Naive B cell (primary cell): ENCODE data around the gene TINAGL1. TPM values are rescaled to one million over a fixed set of nuclear protein-coding genes. Genes with fewer than 3 reads are reported as not detected.
A peak's percentile ranks its signal among the peaks of the same experiment; 100 is the strongest.

Experiments used
- ATAC-seq, 2 donors: fragments of 150-1000 bp; cut with Tn5 transposase; 2 replicates each; pipeline ENCODE4 v1.10.0; 2021; ENCODE audit warnings: low read depth in 2 of 2, mild to moderate bottlenecking in 2 of 2, moderate library complexity in 2 of 2
- DNase-seq: peaks from one replicate; pipeline ENCODE4 v3.0.0; 2022
- H3K27ac Mint-ChIP-seq, 6 donors: one replicate each; pipeline ENCODE4 v1.8.0; 2020 to 2022; ENCODE audit warnings: mild to moderate bottlenecking in 6 of 6, mixed read lengths in 6 of 6, moderate library complexity in 5 of 6, inconsistent platforms in 2 of 6
- H3K27me3 Mint-ChIP-seq, 3 donors: one replicate each; pipeline ENCODE4 v1.8.0; 2021 to 2022; ENCODE audit warnings: mixed read lengths in 3 of 3, mild to moderate bottlenecking in 1 of 3
- H3K36me3 Mint-ChIP-seq, 2 donors: one replicate each; pipeline ENCODE4 v1.8.0; 2020 to 2022; ENCODE audit warnings: mixed read lengths in 2 of 2, inconsistent platforms in 1 of 2, mild to moderate bottlenecking in 1 of 2
- H3K4me1 Mint-ChIP-seq, 3 donors: one replicate each; pipeline ENCODE4 v1.8.0; 2020 to 2022; ENCODE audit warnings: mixed read lengths in 3 of 3, inconsistent platforms in 1 of 3, mild to moderate bottlenecking in 1 of 3, moderate library complexity in 1 of 3
- H3K4me3 Mint-ChIP-seq, 8 donors: one replicate each; pipeline ENCODE4 v1.8.0; 2020 to 2022; ENCODE audit warnings: mild to moderate bottlenecking in 8 of 8, mixed read lengths in 8 of 8, moderate library complexity in 8 of 8, inconsistent platforms in 2 of 8
- H3K9me3 Mint-ChIP-seq, 7 donors: one replicate each; pipeline ENCODE4 v1.8.0; 2020 to 2022; ENCODE audit warnings: mixed read lengths in 7 of 7, mild to moderate bottlenecking in 5 of 7, inconsistent platforms in 2 of 7, moderate library complexity in 1 of 7
- polyA plus RNA-seq, 6 donors: library from polyadenylated mRNA; unstranded; fragments of 300-500 nt; fragmentation: Illumina TruSeq; gene quantifications; one replicate each; pipeline ENCODE4 v1.2.3, GENCODE V29; 2021; ENCODE audit warnings: low read depth in 6 of 6

The TINAGL1 gene
- polyA plus RNA-seq, 6 donors from 2014 or later = not detected

DNA sequence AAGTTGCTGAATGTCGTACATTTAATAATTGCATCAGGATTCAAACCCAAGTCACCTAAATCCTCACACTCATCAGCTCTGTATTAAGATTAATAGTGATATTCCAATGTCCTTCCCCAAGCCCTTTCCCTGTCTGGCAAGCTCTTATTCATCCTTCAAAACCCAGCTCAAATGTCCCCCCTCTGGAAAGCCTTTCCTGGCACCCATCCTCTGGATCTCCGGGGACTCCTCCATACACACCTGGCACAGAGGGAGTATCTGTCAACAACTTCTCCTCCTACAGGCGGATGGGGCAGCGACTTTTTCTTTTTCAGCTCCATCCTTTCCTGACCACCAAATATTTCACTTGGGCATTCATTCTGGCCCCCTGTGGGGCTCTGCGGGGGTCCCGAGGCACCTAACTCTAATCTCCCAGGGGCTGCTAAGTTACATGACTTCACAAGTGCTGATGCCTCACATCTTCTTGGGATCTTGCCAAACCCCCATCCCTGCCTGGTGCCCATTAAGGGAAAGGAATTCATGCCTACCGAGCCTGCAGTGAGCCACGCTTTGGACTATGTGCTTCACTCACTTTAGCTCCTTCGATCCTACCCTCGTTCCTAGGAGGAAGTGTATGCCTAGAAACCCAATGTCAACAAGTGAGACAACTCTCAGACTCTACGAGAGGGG, 15.2 kb downstream of the TINAGL1 start:
- H3K9me3 Mint-ChIP-seq = no peaks in the 10 kb centered on the region

DNA sequence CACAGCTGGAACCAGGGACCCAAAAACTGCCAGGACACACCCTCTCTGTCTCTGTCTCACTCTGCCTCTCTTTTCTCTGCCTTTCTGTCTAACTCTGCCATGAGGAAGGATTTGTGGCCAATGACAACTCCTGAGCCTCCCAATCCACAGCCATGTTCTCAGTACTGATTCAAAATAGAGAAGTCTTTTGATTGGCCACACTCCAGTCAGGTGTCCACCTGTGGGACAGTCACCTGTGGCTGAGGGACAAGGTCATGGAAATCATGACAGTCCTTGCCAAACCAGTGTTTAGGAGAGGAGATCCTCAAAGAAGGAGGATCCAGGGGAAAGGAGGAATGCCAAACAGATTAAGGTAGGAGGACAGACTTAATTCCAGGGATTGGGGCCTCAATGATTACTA, 15.8 kb downstream of the TINAGL1 start:
- Mint-ChIP-seq H3K27ac (no peak overlapping the region), H3K36me3 (no peaks in the 10 kb centered on the region), H3K4me1 (peaks cover 0 to 21% (median 12%) of the 10 kb centered on the region in 3 donors), H3K27me3 (peaks cover 8 to 37% (median 19%) of the 10 kb centered on the region in 3 donors), H3K9me3 (no peaks in the 10 kb centered on the region), H3K4me3 (no peak overlapping the region)
- DNase-seq (no peak), ATAC-seq (no peak)

More for the DNA sequence above, 15.2 kb downstream of the TINAGL1 start:
- no peaks in the 10 kb centered on the region for H3K36me3 Mint-ChIP-seq
- peaks cover 0 to 18% (median 11%) of the 10 kb centered on the region in 3 donors for H3K4me1 Mint-ChIP-seq
- H3K27me3 Mint-ChIP-seq = peaks cover 8 to 38% (median 19%) of the 10 kb centered on the region in 3 donors
- DNase-seq (no peak), ATAC-seq (no peak)
- peak overlapping the region in 1 of 6 donors; percentile 61 for H3K27ac Mint-ChIP-seq
- H3K4me3 Mint-ChIP-seq = no peak overlapping the region

DNA sequence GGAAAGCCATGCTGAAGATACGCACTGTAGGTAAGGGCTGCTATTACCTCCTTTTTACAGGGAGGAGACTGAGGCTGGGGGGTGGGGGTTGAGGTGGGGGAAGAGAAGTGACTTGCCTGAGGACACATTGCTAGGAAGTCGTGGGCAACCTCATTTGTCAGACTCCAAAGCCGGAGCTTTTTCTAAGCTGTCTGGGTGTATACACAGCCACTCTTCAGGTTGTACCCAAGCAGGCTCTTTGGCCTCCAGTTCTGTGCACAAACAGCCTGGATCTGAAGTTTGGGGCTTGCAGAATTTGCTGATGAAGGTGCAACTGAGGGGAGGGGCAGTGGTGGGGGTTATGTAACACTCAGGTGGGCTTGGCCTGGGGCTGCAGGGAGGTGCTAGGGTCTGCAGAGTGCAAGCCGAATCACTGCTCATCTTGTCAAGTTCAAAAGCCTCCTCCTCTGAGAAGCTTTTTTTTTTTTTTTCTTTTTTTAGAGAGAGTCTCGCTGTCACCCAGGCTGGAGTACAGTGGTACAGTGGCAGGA, 16.9 kb downstream of the TINAGL1 start:
- Mint-ChIP-seq H3K27me3 (peaks cover 3 to 30% (median 12%) of the 10 kb centered on the region in 3 donors), H3K9me3 (no peaks in the 10 kb centered on the region), H3K4me3 (peak overlapping the region in 1 of 8 donors; percentile 50), H3K36me3 (no peaks in the 10 kb centered on the region), H3K4me1 (peaks cover 0 to 15% (median 8%) of the 10 kb centered on the region in 3 donors), H3K27ac (no peak overlapping the region)
- DNase-seq = no peak
- no peak for ATAC-seq

DNA sequence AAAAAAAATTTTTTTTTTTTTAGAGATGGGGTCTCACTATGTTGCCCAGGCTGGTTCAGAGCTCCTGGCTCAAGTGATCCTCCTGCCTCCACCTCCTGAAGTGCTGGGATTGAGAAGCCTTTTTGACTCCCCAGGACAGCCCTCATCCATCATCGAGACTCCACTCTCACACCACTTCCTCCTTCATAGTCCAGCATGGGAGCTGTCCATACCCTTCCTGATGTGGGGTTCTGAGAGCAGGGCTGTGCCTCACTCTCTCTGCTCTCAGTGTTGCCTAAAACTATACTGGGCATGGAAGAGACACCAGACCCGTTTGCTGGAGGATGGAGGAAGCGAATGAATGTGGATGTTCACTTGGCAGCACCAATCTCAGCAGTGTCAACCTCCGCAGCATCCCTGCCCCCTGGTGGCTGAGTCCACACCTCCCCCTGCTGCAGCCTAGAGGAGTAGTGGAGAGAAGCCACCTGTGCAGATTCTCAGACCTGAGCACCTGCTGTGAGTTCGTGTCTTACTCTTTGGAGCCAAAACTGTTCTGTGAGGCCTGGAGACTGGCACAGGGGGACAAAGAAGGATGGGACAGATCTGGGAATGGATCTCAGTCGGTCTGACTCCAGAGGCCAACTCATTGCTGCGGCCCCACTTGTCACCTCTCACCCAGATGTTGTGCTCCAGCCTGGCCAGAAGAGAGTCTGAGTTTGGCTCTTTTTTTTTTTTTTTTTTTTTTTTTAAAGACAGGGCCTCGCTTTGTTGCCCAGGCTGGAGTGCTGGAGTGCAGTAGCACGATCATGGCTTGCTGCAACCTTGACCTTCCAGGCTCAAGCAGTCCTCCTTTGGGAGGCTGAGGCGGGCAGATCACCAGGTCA, 17.7 kb downstream of the TINAGL1 start:
- Mint-ChIP-seq H3K27ac (peak overlapping the region in 1 of 6 donors; percentile 52), H3K27me3 (peaks cover 0 to 26% (median 10%) of the 10 kb centered on the region in 3 donors), H3K9me3 (no peaks in the 10 kb centered on the region)

DNA sequence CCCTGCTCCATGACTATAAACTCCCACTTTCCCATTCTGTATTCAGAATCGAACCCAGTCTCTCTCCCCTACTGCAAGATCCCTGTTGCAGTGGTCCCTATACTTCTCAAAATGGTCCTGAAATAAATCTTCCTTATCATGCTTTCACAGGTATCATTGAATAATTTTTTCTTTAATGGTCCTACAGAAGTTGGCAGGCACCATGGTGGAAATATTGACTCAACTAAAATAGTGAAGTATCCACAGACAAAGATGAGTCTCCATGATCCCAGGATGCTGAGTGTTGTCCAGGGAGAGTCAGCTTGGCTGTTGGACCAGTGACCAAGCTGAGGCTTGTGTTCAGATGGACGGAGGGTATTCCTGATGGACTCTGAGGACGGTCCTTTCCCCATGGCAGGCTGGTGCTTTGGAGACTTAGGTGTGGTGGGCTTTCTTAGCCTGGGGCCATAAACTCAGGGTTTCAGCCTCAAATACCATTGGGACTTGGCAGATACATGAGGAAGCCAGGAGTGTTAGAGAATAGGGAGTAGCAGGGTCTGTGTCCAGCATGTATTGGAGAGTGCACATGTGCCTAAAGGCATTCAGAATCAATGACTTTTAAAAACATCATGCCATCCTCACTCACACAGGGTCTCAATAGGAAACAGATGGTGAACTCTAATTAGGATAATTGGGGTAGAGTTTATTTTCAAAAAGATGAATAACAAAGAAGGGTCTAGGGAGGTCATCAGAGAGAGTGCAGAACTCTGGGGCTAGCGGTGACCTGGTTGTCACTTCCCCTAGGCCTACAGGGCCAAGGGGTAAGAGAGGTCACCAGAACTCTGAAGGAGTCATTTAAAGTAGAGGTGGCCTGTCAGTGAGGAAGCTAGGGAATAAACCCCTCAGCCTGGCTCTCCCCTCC, 19.8 kb downstream of the TINAGL1 start:
- Mint-ChIP-seq H3K4me3 (peak overlapping the region in 1 of 8 donors; percentile 20), H3K4me1 (peaks cover 0 to 10% (median 4%) of the 10 kb centered on the region in 3 donors), H3K36me3 (no peaks in the 10 kb centered on the region), H3K27me3 (peaks cover 0 to 11% (median 9%) of the 10 kb centered on the region in 3 donors), H3K27ac (peak overlapping the region in 3 of 6 donors; percentile 19 to 33 (median 26)), H3K9me3 (no peaks in the 10 kb centered on the region)
- peak in 1 of 2 donors; percentile 16 for ATAC-seq
- no peak for DNase-seq

More for the DNA sequence above, 17.7 kb downstream of the TINAGL1 start:
- DNase-seq = peak; percentile 66
- Mint-ChIP-seq H3K4me3 (no peak overlapping the region), H3K36me3 (no peaks in the 10 kb centered on the region), H3K4me1 (peaks cover 0 to 15% (median 8%) of the 10 kb centered on the region in 3 donors)
- ATAC-seq = peak; percentile 93 to 96

DNA sequence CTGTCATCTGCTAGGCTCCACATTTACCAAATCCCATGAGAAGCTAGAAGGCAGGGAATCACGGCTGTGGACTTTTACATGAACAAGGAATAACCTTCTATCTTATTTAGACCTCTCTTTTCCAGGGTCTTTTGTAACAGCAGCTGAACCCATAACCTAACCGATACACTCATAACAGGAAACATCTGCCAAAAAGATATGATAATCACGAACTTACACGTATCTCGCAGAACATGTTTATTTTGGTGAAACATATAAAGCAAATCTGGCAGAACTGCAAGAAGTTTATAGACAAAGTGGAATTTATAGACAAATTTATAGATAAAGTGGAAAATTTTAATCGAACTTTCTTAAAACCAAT, 20.4 kb downstream of the TINAGL1 start:
- DNase-seq (no peak), ATAC-seq (no peak)
- H3K4me1 Mint-ChIP-seq = peaks cover 0 to 10% (median 4%) of the 10 kb centered on the region in 3 donors
- peak overlapping the region in 1 of 6 donors; percentile 33 for H3K27ac Mint-ChIP-seq
- H3K36me3 Mint-ChIP-seq = no peaks in the 10 kb centered on the region
- H3K4me3 Mint-ChIP-seq = peak overlapping the region in 1 of 8 donors; percentile 20
- no peaks in the 10 kb centered on the region for H3K9me3 Mint-ChIP-seq
- peaks cover 0 to 6% (median 2%) of the 10 kb centered on the region in 3 donors for H3K27me3 Mint-ChIP-seq

DNA sequence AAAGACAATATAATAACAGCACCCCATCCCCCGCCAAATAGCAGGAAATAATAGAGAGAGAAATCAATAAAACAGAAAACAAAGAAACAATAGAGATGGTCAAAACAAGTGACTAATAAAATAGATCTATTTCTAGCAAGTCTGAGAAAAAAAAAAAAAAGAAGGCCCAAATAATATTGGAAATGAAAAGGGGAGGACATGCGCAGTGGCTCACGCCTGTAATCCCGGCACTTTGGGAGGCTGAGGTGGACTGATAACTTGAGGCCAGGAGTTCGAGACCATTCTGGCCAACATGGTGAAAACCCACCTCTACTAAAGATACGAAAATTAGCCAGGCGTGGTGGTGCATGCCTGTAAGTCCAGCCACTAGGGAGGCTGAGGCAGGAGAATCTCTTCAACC, 22.7 kb downstream of the TINAGL1 start:
- Mint-ChIP-seq H3K4me1 (peaks cover 0 to 10% (median 4%) of the 10 kb centered on the region in 3 donors), H3K4me3 (no peak overlapping the region), H3K9me3 (peaks cover 0 to 2% (median 0%) of the 10 kb centered on the region in 7 donors), H3K36me3 (no peaks in the 10 kb centered on the region), H3K27ac (peak overlapping the region in 1 of 6 donors; percentile 77), H3K27me3 (no peaks in the 10 kb centered on the region)
- DNase-seq (no peak), ATAC-seq (no peak)

DNA sequence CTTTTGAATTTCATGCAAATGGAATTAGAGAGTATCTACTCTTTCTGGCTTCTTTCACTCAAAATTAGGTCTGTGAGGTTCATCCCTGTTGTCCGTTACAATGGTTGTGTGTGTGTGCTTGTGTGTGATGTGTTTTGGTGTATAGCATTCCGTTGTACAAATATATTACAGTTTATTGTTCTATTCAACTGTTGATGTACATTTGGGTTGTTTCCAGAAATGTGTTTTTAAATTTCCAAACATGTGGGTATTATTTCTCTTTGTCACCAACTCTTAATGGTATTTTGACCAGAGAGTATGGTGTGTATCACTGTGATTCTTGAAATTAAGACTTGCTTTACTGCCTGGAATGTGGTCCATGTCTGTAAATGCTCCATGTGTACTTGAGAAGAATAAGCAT, 24.3 kb downstream of the TINAGL1 start:
- ATAC-seq = no peak
- DNase-seq = no peak
- Mint-ChIP-seq H3K9me3 (peaks cover 0 to 2% (median under 1%) of the 10 kb centered on the region in 7 donors), H3K27ac (no peak overlapping the region), H3K4me3 (no peak overlapping the region), H3K27me3 (no peaks in the 10 kb centered on the region), H3K36me3 (no peaks in the 10 kb centered on the region), H3K4me1 (peaks cover 0 to 10% (median 4%) of the 10 kb centered on the region in 3 donors)

DNA sequence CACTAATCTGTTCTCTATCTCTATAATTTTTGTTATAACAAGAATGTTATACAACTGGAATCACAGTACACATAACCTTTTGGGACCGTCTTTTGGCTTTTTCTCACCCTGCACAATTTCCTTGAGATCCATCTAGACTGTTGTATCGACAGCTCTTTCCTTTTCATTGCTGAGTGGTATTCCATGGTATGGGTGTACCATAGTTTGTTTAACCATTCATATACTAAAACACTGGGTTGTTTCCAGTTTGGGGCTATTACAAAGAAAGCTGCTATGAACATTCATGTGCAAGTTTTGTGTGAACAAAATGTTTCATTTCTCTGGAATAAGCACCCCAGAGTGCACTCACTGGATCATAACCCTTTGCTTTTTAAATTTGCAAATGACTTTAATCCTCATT, 25.8 kb downstream of the TINAGL1 start:
- H3K36me3 Mint-ChIP-seq = no peaks in the 10 kb centered on the region
- ATAC-seq (no peak), DNase-seq (no peak)
- H3K27ac Mint-ChIP-seq = no peak overlapping the region
- peaks cover 4 to 10% (median 9%) of the 10 kb centered on the region in 3 donors for H3K4me1 Mint-ChIP-seq
- no peak overlapping the region for H3K4me3 Mint-ChIP-seq
- peaks cover 0 to 2% (median 1%) of the 10 kb centered on the region in 7 donors for H3K9me3 Mint-ChIP-seq
- H3K27me3 Mint-ChIP-seq = no peaks in the 10 kb centered on the region

DNA sequence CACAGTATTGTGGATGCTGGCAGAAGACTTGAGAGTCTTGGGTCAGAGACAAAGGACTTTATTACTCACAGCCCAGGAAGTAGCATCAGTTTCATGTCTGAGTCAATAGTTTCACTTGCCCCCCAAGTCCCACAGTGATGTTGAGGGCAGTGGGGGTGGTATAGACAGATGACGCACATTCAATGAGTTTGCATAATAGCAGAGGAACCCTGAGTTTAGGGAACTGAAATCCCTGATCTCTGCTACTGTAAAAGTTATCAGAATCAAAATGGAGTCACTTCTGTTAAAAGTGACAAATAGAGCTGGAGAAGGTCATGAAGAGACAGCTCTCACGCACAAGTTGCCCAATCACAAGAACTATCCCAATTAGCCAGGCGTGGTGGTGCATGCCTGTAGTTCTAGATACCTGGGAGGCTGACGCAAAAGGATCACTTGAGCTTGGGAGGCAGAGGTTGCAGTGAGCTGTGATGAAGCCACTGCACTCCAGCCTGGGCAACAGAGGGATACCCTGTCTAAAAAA, 29.7 kb downstream of the TINAGL1 start:
- H3K27me3 Mint-ChIP-seq = no peaks in the 10 kb centered on the region
- peaks cover 0 to 2% (median 1%) of the 10 kb centered on the region in 7 donors for H3K9me3 Mint-ChIP-seq
- ATAC-seq (peak; percentile 98 to 99), DNase-seq (peak; percentile 64)
- peaks cover 4 to 10% (median 9%) of the 10 kb centered on the region in 3 donors for H3K4me1 Mint-ChIP-seq
- H3K27ac Mint-ChIP-seq = peak overlapping the region in 4 of 6 donors; percentile 13 to 90 (median 50)
- no peaks in the 10 kb centered on the region for H3K36me3 Mint-ChIP-seq
- no peak overlapping the region for H3K4me3 Mint-ChIP-seq

DNA sequence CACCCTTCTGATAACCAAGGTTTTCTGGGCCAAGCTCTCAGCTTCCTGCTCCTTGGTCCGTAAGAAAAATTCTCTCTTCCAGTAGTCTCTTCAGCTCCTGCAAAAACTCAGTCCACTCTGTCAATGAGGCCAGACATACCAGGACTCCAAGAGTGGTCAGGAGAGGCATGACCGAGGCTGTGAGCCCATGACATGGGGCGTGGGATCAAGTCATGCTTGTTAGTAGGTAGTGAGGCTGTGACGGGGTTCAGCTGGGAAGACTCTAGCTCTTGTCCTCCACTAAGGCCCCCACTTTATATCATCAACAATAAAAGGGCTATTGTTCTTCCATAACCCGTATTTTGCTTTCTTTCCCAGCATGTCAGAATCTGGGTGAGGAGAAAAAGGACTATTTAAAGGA, 31.0 kb downstream of the TINAGL1 start:
- no peaks in the 10 kb centered on the region for H3K27me3 Mint-ChIP-seq
- DNase-seq = no peak
- H3K9me3 Mint-ChIP-seq = peaks cover 0 to 2% (median 1%) of the 10 kb centered on the region in 7 donors
- no peak overlapping the region for H3K4me3 Mint-ChIP-seq
- peak overlapping the region in 2 of 6 donors; percentile 4 to 80 for H3K27ac Mint-ChIP-seq
- ATAC-seq = no peak
- H3K4me1 Mint-ChIP-seq = peaks cover 4 to 10% (median 9%) of the 10 kb centered on the region in 3 donors
- no peaks in the 10 kb centered on the region for H3K36me3 Mint-ChIP-seq

DNA sequence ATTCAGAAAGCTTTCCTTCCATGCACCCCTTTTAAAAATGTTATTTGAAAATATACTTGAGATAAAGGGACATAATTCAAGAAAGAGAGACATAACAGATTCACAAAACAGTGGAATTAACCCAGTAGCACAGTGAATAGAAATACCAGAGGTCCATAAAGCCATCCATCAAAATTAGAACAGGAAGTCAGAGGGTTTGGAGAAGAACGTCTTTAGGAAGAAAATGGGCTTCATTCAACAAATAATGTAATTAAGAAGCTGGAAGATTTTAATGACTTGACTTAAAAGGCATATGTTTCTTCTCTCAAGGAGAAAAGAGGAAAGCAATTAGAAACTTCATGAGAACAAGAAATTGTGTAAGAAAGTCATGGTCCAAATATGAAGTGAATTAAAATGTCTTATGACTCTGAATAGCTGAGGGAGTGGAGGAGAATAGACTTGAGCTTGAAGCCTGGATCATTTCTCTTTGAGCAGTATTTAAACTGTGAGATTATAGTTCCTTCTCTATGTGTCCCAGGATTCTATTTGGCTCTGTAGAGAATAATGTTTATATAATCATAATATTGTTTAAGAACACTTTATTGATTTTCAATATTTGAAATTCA, 33.3 kb downstream of the TINAGL1 start:
- Mint-ChIP-seq H3K27ac (peak overlapping the region in 2 of 6 donors; percentile 2 to 83), H3K27me3 (no peaks in the 10 kb centered on the region), H3K36me3 (no peaks in the 10 kb centered on the region), H3K4me1 (peaks cover 4 to 10% (median 9%) of the 10 kb centered on the region in 3 donors), H3K9me3 (peaks cover 0 to 3% (median 0%) of the 10 kb centered on the region in 7 donors), H3K4me3 (no peak overlapping the region)
- DNase-seq = no peak
- ATAC-seq = no peak
